GM10847 (cell line): ENCODE results near the gene UBE2V1.

ENCODE experiments used
- POLR2A ChIP-seq: IDR thresholded peaks from 2 replicates; pipeline ENCODE4 v1.6.1; 2011; ENCODE audit not compliant: insufficient read length; ENCODE audit errors: extremely low read depth

UBE2V1 gene

GRCh38 chr20:50048420-50049166 lies 64.4 kb downstream of the UBE2V1 start:
- TF ChIP-seq POLR2A: no peak

DNA sequence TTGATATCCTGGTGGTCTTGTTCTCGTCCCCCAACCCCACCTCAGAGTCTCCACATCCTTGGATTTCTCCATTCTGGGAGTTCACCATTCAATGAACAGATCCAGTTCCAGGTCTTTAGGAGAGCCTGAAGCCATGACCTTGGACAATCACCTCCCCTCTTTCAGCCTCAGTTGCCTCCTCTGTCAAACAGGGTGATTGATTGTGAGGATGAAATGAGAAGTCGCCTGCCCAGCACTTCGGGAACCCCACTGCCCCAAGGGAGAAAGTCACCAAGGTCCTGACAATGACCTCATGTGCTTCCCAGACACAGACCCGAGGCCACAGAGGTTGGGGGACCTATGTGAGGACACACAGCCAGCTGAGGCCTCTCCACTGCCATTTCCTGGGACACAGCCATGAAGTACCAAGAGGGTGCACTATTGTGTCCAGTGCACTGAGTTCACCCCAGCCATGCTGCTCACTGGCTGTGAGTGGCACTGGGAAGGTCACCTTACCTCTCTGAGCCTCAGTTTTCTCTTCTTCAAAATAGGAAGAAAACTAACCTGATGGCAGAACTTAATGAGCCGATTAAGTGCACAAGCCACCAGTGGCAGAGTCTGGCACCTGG lies 68.5 kb downstream of the UBE2V1 start:
- no peak for TF ChIP-seq POLR2A

GRCh38 chr20:50043573-50044352 lies 69.2 kb downstream of the UBE2V1 start:
- TF ChIP-seq POLR2A: no peak

- no peak for TF ChIP-seq POLR2A
Measured at GRCh38 chr20:50042370-50043313, 70.3 kb downstream of the UBE2V1 start.

- no peak for TF ChIP-seq POLR2A
Measured at GRCh38 chr20:50041246-50041873, 71.6 kb downstream of the UBE2V1 start.

DNA sequence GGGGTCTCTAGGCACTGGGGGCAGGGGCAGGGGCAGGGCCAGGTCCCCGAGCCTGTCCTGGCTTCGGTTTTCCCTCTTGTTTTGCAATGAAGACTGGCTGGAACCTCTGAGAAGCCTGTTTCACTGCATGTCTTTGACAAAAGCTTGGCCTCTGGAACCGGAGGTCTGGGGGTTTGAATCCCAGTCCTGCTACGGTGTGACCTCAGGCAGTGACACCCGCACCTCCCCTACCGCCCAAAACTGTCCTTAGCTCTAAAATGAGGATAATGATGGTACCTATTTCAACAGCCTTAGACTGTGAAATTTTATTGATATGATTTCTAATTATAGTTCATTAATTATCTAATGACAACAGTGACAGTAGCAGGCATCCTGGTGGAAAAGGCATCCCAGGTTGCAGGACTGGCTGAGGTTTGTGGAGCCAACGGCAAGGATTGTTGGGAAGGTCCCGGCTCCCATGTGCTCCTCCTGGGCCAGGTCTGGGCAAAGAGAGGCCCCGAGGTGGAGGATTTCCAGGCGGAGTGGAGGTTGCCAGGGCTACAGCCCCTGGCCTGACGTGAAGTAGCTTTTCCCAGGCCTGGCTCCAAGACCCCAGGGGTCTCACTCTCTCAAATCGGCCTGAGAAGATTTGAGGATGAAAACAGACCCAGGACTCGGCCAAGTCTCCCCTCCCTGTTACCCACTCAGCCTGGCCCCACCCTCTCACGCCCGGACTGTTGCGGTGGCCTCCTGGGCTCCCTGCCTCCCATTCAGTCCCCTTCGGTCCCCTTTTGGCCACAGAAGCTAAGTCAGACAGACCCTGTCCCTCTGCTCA lies 72.3 kb downstream of the UBE2V1 start:
- TF ChIP-seq POLR2A: no peak

- no peak for TF ChIP-seq POLR2A
Measured at GRCh38 chr20:50039706-50040431, 73.1 kb downstream of the UBE2V1 start.

DNA sequence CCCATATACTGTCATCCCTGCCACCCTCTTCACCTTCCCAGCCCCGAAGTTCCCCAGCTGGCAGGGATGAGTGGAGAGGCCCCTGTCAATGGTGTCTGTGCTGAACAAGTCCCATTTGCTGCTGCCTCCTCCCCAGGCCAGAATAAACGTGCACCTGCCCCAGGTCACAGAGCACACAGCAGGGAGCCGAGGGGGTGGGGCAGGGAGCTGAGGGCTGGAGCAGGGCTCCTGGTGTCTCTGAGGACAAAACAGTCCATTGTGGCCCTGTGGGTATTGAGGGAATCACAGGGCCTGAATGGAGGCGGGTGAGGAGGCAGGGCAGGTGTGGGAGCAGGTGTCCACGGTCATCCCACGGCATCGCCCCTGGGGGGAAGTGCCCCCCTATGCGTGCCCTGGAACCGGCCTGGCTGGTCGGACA lies 74.4 kb downstream of the UBE2V1 start:
- TF ChIP-seq POLR2A: no peak

- no peak for TF ChIP-seq POLR2A
Measured at GRCh38 chr20:50038169-50038568, 74.8 kb downstream of the UBE2V1 start.

DNA sequence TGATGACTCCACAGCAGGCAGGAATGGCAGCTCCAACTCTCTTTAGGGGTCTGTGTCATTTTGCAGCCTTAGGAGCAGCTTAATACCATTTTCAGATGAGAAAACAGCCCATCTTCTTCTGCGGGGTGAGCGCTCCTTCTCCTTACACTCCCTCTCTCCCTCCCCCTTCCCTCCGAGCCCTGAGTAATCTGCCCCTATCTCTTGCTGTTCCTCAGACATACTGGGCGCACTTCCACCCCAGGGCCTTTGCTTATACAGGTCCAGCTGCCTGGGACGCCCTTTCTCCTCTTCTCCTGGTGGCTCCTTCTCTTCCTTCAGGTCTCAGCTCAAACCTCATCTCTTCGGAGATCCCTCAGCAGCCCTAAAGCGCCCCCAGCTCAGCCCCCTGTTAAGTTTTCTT lies 75.4 kb downstream of the UBE2V1 start:
- TF ChIP-seq POLR2A: no peak

- no peak for TF ChIP-seq POLR2A
Measured at GRCh38 chr20:50037123-50037522, 75.8 kb downstream of the UBE2V1 start.

- TF ChIP-seq POLR2A: no peak
Measured at GRCh38 chr20:50036703-50037102, 76.2 kb downstream of the UBE2V1 start.

DNA sequence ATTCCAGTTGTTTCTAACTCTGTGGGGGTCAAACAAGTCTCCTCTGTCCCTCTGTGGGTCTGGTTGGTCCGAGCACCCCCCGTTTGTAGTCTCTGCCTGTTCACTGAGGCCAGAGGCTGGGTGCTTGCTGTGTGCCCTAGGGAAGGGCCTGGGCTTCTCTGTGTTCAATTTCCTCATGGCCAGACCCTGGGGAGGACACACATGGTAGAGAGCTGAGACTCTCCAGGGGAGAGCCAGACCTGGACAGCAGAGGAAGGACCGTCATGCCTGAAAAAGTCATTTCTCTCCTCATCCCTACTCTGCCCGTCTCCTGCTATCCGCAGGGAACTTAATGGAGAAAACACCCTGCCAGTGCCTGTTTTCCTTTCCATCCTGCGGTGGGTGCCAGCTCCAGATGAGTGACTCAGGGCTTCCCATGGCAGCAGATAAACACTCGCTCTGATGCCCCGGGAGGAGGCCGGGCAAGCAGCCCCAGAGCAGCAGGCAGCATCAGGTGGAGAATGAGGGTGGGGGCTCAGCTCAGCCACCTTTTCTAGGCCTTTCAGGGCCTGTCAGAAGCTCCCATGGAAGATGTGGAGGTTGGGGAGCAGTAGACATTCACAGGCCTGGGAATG lies 78.3 kb downstream of the UBE2V1 start:
- TF ChIP-seq POLR2A: no peak
